Nephron (organoid): Measurements from ENCODE around the gene MARCHF4.
"Not testable (repeated sequence)": the region's sequence is repeated elsewhere in the genome, so short reads cannot be mapped to it uniquely, and the experiment has no call there.

Experiments used
- H3K27ac Mint-ChIP-seq, 3 experiments: 2 replicates each; pipeline ENCODE4 v1.8.0; 2020; ENCODE audit warnings: mixed read lengths in 3 of 3, mild to moderate bottlenecking in 2 of 3, moderate library complexity in 1 of 3
- H3K27me3 Mint-ChIP-seq: 2 replicates; pipeline ENCODE4 v1.8.0; 2021; ENCODE audit warnings: low read depth, mild to moderate bottlenecking, moderate library complexity, mixed read lengths
- H3K36me3 Mint-ChIP-seq: 2 replicates; pipeline ENCODE4 v1.8.0; 2020; ENCODE audit warnings: low read depth, mixed read lengths
- H3K4me1 Mint-ChIP-seq: 2 replicates; pipeline ENCODE4 v1.8.0; 2020; ENCODE audit warnings: mixed read lengths
- H3K4me3 Mint-ChIP-seq, 3 experiments: 2 replicates each; pipeline ENCODE4 v1.8.0; 2020; ENCODE audit warnings: mild to moderate bottlenecking in 3 of 3, mixed read lengths in 3 of 3, moderate library complexity in 2 of 3
- H3K9me3 Mint-ChIP-seq: 2 replicates; pipeline ENCODE4 v1.8.0; 2020; ENCODE audit warnings: mixed read lengths
- CTCF ChIP-seq, 3 experiments: fragments of 200-600 bp; sonication (generic); IDR thresholded peaks; one replicate each; pipeline ENCODE4 v1.5.0; 2021; ENCODE audit warnings: antibody characterized with exemption in 3 of 3; ENCODE audit not compliant: unreplicated experiment in 3 of 3

MARCHF4 gene

GRCh38 chr2:216387262-216387661, 15.0 kb upstream of the MARCHF4 start:
- Mint-ChIP-seq H3K4me1 (no peaks in the 10 kb centered on the region), H3K9me3 (no peaks in the 10 kb centered on the region), H3K4me3 (no peak overlapping the region), H3K27me3 (peaks cover 9% of the 10 kb centered on the region), H3K27ac (no peak overlapping the region), H3K36me3 (no peaks in the 10 kb centered on the region)
- no peak for TF ChIP-seq CTCF (IDR thresholded peaks at IDR 0.05; ENCODE audit: unreplicated experiment in 3 of 3)

- Mint-ChIP-seq H3K27me3 (peaks cover 16% of the 10 kb centered on the region), H3K9me3 (no peaks in the 10 kb centered on the region), H3K36me3 (no peaks in the 10 kb centered on the region), H3K27ac (no peak overlapping the region), H3K4me3 (no peak overlapping the region), H3K4me1 (no peaks in the 10 kb centered on the region)
- TF ChIP-seq CTCF (IDR thresholded peaks at IDR 0.05; ENCODE audit: unreplicated experiment in 3 of 3) = no peak
Measured at GRCh38 chr2:216385478-216385877, 13.2 kb upstream of the MARCHF4 start.

- not testable (repeated sequence) for H3K9me3 Mint-ChIP-seq, H3K36me3 Mint-ChIP-seq, H3K4me3 Mint-ChIP-seq, H3K4me1 Mint-ChIP-seq, H3K27ac Mint-ChIP-seq
- peaks cover 18% of the 10 kb centered on the region for H3K27me3 Mint-ChIP-seq
Measured at GRCh38 chr2:216384409-216384808, 12.1 kb upstream of the MARCHF4 start.

GRCh38 chr2:216379977-216380376, 7.7 kb upstream of the MARCHF4 start:
- H3K27ac Mint-ChIP-seq = no peak overlapping the region
- no peaks in the 10 kb centered on the region for H3K36me3 Mint-ChIP-seq
- H3K27me3 Mint-ChIP-seq = peaks cover 25% of the 10 kb centered on the region
- no peaks in the 10 kb centered on the region for H3K9me3 Mint-ChIP-seq
- no peaks in the 10 kb centered on the region for H3K4me1 Mint-ChIP-seq
- no peak for TF ChIP-seq CTCF (IDR thresholded peaks at IDR 0.05; ENCODE audit: unreplicated experiment in 3 of 3)
- no peak overlapping the region for H3K4me3 Mint-ChIP-seq

- no peaks in the 10 kb centered on the region for H3K9me3 Mint-ChIP-seq
- peaks cover 52% of the 10 kb centered on the region for H3K27me3 Mint-ChIP-seq
- no peak overlapping the region for H3K4me3 Mint-ChIP-seq
- H3K4me1 Mint-ChIP-seq = peaks cover 14% of the 10 kb centered on the region
- no peak for TF ChIP-seq CTCF (IDR thresholded peaks at IDR 0.05; ENCODE audit: unreplicated experiment in 3 of 3)
- no peak overlapping the region for H3K27ac Mint-ChIP-seq
- H3K36me3 Mint-ChIP-seq = no peaks in the 10 kb centered on the region
Measured at GRCh38 chr2:216375286-216375685, 3.0 kb upstream of the MARCHF4 start.

- H3K4me1 Mint-ChIP-seq = peaks cover 14% of the 10 kb centered on the region
- no peak overlapping the region for H3K27ac Mint-ChIP-seq
- no peak overlapping the region for H3K4me3 Mint-ChIP-seq
- no peaks in the 10 kb centered on the region for H3K9me3 Mint-ChIP-seq
- peaks cover 65% of the 10 kb centered on the region for H3K27me3 Mint-ChIP-seq
- H3K36me3 Mint-ChIP-seq = no peaks in the 10 kb centered on the region
- TF ChIP-seq CTCF (IDR thresholded peaks at IDR 0.05; ENCODE audit: unreplicated experiment in 3 of 3) = no peak
Measured at GRCh38 chr2:216373896-216374295, 1.6 kb upstream of the MARCHF4 start.
